HG02642 (cell line): ENCODE results near the gene MGA.

Experiments
- ATAC-seq: cut with Tn5 transposase; IDR thresholded peaks from one replicate; pipeline ENCODE4 v1.9.1; 2021; ENCODE audit warnings: mild to moderate bottlenecking; ENCODE audit not compliant: unreplicated experiment, poor library complexity

Gene MGA

GRCh38 chr15:41801850-41802455 lies 141.7 kb downstream of the MGA start:
- ATAC-seq, result no peak

GRCh38 chr15:41804361-41804760 lies 144.2 kb downstream of the MGA start:
- no peak for ATAC-seq

DNA sequence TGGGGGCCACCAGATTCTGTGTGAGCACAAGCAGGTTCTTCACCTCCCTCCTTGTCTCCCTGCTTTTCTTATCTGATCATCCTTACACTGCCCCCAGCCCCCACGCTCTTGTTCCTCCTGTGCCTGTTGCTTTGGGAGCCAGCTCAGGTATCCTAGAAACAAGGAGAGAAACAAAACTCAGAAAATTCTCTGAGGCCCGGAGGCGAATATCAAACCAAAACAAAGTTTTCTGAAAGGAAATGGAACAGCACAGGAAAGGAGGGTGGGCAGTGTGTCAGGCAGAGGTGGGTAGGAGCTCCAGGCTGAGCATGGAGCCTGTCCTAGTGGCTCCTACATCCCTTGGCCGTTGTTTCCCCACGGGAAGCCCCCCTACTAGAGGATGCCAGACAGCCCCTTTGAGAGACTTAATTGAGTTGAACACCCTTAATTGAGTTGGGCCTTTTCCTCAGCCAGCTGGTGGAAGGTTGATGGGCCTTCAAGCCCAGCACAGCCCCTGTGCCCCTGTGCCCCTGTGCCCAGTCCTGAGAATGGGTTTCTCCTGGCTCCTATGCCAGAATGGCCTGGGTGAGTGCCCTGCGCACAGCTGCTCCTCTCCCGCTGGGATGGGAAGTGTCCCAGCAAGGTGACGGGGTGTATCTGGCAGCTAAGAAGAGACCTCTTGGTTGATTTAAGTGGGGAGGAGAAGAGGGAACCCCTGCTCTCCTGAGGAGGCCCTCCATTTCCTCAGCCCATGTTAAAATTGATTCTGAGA lies 144.9 kb downstream of the MGA start:
- ATAC-seq, result no peak

DNA sequence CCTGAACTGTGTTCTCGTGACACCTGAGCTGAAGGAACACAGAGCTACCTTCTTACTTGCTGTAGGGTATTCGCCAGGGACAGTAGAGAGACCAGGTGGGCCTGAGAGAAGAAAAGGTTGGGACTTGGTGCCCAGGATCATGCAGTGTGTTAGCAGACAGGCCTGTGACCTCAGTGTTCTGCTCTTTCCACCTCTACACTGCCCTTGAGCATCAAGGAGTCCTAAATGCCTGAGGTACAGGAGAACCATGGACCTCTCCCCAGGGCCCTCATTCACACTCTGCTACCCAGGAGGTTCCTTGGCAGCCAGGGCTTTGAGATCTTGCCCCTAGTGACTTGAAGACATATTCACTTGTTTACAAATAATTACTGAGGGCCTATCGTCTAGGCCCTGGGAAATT lies 145.5 kb downstream of the MGA start:
- ATAC-seq, result no peak

- no peak for ATAC-seq
Measured at GRCh38 chr15:41806291-41807181, 146.3 kb downstream of the MGA start.

- no peak for ATAC-seq
Measured at GRCh38 chr15:41809121-41809520, 148.9 kb downstream of the MGA start.

- no peak for ATAC-seq
Measured at GRCh38 chr15:41809526-41810220, 149.5 kb downstream of the MGA start.

DNA sequence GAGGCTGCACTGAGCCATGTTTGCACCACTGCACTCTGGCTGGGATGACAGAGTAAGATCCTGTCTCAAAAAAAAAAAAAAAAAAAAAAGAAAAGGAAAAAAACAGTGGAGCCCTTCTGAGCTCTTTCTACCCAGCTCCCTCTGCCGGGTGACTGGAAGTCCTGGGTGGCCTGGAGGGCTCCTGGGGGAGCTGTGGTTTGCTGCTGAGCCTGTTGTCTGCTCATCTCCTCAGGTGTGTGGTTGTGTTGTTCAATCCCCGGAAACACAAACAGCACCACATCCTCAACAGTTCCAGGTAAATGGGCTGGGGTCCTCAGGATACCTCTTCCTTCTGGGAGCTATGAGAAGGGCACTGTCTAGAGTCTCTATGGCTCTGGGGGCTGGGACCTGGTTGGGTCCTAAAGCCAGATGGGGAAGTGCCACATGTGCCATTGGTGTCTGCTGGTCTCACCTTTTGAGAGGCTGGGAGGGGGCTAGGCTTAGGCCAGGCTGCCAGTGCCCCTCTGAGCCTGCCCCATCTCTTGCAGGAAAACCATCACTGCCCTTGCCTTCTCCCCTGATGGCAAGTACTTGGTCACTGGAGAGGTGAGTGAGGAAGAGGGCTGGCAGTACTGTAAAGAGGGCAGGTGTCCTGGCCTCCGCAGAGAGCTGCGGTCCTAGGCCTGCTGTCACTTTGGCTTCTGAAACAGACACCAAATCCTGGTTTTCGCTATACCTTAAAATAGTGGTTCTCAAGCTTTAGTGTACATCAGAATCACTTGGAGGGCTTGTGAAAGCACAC lies 150.6 kb downstream of the MGA start:
- no peak for ATAC-seq

GRCh38 chr15:41811432-41812195 lies 151.4 kb downstream of the MGA start:
- ATAC-seq, result no peak

DNA sequence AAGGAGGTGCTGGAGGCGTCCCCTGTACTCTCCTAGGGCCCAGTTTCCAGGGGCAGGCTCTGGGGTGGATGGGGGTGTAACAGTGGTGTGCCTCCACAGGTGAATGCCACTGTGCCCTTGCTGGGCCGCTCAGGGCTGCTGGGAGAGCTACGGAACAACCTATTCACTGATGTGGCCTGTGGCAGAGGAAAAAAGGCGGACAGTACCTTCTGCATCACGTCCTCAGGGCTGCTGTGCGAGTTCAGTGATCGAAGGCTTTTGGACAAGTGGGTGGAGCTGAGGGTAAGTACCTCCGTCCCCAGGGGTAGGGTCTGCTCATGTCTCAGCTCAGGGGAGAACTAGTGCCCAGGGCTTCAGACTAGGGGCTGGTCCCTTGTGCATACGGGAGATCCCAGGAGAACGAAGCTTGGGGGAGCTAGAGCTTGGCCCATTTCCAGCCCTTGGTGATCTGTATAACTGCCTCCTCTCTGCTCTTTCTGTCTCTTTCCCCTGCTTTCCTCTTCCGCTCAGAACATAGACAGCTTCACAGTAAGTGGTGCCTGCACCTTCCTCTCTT lies 152.7 kb downstream of the MGA start:
- ATAC-seq, result no peak

DNA sequence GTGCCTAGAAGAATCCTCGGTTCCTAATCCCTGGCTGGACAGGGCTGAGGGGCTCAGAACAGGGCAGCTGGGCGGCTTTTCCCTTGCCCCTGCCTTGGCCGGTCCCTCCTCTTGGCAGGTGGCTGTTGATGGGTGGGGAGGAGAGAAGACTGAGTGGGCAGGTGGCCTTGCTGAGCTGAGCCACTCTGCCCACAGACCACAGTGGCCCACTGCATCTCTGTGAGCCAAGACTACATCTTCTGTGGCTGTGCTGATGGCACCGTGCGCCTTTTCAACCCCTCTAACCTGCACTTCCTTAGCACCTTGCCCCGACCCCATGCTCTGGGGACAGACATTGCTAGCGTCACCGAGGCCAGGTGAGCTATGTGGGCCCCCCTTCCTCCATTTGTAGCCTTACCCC lies 153.2 kb downstream of the MGA start:
- no peak for ATAC-seq

- ATAC-seq, result no peak
Measured at GRCh38 chr15:41814534-41814933, 154.3 kb downstream of the MGA start.

DNA sequence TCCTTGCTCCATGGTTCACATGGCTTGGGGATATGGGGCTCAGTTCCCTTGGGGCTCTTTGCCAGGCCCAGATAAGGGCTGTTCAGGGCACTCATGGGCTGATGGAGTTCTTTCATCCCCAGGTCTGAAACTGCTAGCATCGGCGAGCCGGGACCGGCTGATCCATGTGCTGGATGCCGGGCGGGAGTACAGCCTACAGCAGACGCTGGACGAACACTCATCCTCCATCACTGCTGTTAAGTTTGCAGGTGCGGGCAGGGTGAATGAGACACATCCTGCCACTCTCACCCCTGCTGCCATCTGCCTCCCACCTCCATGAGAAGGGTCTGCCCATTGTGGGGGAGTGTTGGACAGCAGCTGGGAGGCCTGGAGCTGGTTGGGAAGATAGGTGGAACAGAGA lies 156.6 kb downstream of the MGA start:
- ATAC-seq, result no peak

- no peak for ATAC-seq
Measured at GRCh38 chr15:41817327-41817726, 157.1 kb downstream of the MGA start.

DNA sequence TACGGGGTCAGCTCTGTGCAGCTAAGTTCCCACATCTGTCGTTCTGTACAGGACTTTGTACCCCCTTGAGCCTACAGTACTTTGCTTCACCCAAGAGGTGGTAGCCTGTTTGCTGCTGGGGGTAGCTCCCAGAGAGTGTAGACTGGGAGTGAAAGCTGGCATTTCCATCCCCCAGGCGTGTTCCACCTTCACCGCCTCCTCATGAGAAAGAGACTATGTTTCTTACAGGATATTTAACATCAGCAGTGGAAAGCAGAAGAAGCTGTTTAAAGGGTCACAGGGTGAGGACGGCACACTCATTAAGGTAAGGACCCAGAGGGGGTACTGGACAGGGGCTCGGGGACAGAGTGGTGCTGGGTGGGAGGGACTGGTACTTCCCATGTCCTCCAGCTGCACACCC lies 157.6 kb downstream of the MGA start:
- ATAC-seq, result no peak

- no peak for ATAC-seq
Measured at GRCh38 chr15:41819455-41820050, 159.3 kb downstream of the MGA start.

GRCh38 chr15:41820791-41821423 lies 160.7 kb downstream of the MGA start:
- ATAC-seq, result no peak

- no peak for ATAC-seq
Measured at GRCh38 chr15:41821831-41822230, 161.6 kb downstream of the MGA start.
